Activated CD8-positive, alpha-beta T cell treated with anti-CD3 and anti-CD28 coated beads, Interleukin-2, amount 10 ng/mL, durations not matched to agents 7 days and 5 days (primary cell): ENCODE data around the gene PEPD. TPM values are rescaled to one million over a fixed set of nuclear protein-coding genes. Genes with fewer than 3 reads are reported as not detected.

ENCODE experiments used
- ATAC-seq: fragments of 150-1000 bp; cut with Tn5 transposase; one replicate; pipeline ENCODE4 v1.10.0; 2021; ENCODE audit warnings: moderate library complexity
- CTCF ChIA-PET: fragments of 350-600 bp; sonication (Branson Sonifier 250); formaldehyde crosslinking; loops from one replicate; lab custom pipeline; 2021; ENCODE audit warnings: antibody characterized with exemption; lab: Charles Lee
- POLR2A ChIA-PET: fragments of 350-600 bp; sonication (Branson Sonifier 250); formaldehyde crosslinking; loops from one replicate; lab custom pipeline; 2021; ENCODE audit warnings: antibody characterized with exemption; lab: Charles Lee
- DNase-seq: peaks from one replicate; pipeline ENCODE4 v3.0.0-alpha.2; 2020
- H3K27ac Mint-ChIP-seq: one replicate; pipeline ENCODE4 v1.8.0; 2021; ENCODE audit warnings: mild to moderate bottlenecking, mixed read lengths
- H3K27me3 Mint-ChIP-seq: one replicate; pipeline ENCODE4 v1.8.0; 2021; ENCODE audit warnings: low read depth, mixed read lengths
- H3K36me3 Mint-ChIP-seq: one replicate; pipeline ENCODE4 v1.8.0; 2021; ENCODE audit warnings: low read depth, mixed read lengths
- H3K4me1 Mint-ChIP-seq: one replicate; pipeline ENCODE4 v1.8.0; 2021; ENCODE audit warnings: low read depth, mixed read lengths
- H3K4me3 Mint-ChIP-seq: one replicate; pipeline ENCODE4 v1.8.0; 2021; ENCODE audit warnings: mild to moderate bottlenecking, mixed read lengths
- H3K9me3 Mint-ChIP-seq: one replicate; pipeline ENCODE4 v1.8.0; 2022; ENCODE audit warnings: mixed read lengths; ENCODE audit not compliant: insufficient read depth
- total RNA-seq, 2 experiments: library from RNA; stranded (reverse); gene quantifications; one replicate each; pipeline ENCODE4 v1.2.3, GENCODE V29; 2021

Gene PEPD
- total RNA-seq, 2 experiments from 2014 or later = 27.9 to 30.5 TPM

DNA sequence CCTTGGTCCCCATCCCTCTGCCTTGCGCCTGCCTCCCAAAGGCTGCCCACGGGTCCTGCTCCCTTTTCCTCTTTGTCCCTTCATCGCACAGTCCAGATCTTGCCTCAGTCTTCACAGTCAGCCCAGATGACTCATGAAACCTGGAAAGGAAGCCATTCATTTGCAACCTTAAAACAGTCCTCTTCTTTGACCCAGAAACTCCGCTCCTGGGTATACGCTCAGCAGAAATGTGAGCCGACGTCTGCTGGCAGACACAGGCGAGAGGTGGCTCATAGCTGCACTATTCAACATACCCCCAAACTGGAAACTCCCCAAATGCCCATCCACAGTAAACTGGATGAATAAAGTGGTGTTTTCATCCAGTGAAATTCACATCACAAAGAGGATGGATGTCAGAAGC is 13.6 kb upstream of the PEPD start:
- Mint-ChIP-seq H3K36me3 (no peaks in the 10 kb centered on the region), H3K27ac (no peak overlapping the region), H3K27me3 (no peaks in the 10 kb centered on the region), H3K4me3 (no peak overlapping the region), H3K4me1 (no peaks in the 10 kb centered on the region), H3K9me3 (no peaks in the 10 kb centered on the region)
- ChIA-PET CTCF (interaction anchor here (1.1 kb wide), 1 partner anchor 16 kb away, joined by 3 read pairs; no protein-coding TSS in a partner anchor), POLR2A (no interaction called here)
- no peak for ATAC-seq
- DNase-seq = no peak

DNA sequence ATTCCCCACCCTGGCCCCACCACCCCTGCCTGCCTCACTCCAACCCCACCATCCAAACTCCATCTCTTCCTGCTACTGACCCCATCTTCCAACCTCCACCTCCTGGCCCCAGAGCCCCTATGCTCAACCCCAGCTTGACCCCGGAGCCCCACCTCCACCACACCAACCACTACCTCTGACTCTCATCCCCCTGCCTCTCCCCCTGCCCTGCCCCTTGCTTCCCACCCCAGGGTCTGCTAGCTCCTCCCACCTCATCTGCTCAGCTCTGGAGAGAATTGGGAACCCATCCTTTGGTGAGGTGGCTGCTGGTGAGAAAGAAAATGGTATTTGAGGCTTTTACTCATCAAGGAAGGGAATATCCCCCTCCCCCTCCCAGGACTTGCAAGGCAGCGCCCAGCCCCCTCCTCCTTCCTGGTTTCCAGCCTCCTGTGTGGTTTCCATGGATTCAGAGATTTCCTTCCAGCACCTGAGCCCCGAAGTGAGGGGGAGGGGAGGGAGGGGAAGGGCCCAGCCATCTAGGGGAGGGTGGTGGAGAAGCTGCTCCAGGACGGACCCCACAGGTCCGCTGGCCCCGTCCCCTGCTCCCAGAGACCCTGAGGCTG is 11.4 kb upstream of the PEPD start:
- no peaks in the 10 kb centered on the region for H3K27me3 Mint-ChIP-seq

DNA sequence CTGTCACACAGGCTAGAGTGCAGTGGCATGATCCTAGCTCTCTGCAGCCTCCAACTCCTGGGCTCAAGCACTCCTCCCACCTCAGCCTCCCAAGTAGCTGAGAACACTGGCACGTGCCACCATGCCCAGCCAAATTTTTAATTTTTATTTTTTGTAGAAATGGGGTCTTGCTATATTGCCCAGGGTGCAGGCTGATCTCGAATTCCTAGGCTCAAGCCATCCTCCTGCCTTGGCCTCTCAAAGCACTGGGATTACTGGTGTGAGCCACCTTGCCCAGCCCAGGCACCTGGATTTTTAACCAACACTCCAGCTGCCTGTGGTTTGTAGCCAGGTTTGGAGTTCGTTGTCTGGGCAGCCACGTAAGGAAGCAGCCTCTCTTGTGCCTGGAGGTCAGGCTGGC is 9.3 kb upstream of the PEPD start:
- ChIA-PET CTCF (no interaction called here), POLR2A (no interaction called here)
- H3K4me3 Mint-ChIP-seq = no peak overlapping the region
- H3K36me3 Mint-ChIP-seq = no peaks in the 10 kb centered on the region
- no peaks in the 10 kb centered on the region for H3K27me3 Mint-ChIP-seq
- H3K4me1 Mint-ChIP-seq = no peaks in the 10 kb centered on the region
- H3K27ac Mint-ChIP-seq = no peak overlapping the region
- no peaks in the 10 kb centered on the region for H3K9me3 Mint-ChIP-seq
- DNase-seq = no peak
- ATAC-seq = no peak

More for the DNA sequence above, 11.4 kb upstream of the PEPD start:
- ChIA-PET CTCF (no interaction called here), POLR2A (no interaction called here)
- H3K27ac Mint-ChIP-seq = no peak overlapping the region
- ATAC-seq (no peak), DNase-seq (no peak)
- no peaks in the 10 kb centered on the region for H3K9me3 Mint-ChIP-seq
- H3K36me3 Mint-ChIP-seq = no peaks in the 10 kb centered on the region
- no peak overlapping the region for H3K4me3 Mint-ChIP-seq
- H3K4me1 Mint-ChIP-seq = no peaks in the 10 kb centered on the region

DNA sequence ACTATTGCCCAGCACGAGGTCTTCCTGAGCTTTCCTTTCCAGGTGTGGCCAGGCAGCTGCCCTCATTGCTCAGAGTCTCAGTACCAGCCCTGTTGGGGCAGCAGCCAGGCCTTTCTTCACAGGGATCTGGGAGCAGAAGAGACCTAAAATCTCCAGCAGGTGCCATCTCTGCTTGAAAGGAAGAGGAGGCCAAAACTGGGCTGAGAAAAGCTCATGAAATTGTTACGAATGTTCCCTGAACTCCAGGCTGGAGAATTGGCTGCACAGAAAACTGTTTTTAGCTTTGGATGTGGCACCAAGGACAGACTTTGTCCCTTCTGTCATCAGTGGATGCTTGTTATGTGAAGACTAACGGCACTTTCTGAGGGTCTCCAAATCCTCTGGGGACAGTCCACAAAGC is 8.7 kb upstream of the PEPD start:
- POLR2A ChIA-PET = no interaction called here
- CTCF ChIA-PET = no interaction called here
- ATAC-seq (no peak), DNase-seq (no peak)
- Mint-ChIP-seq H3K36me3 (no peaks in the 10 kb centered on the region), H3K4me1 (no peaks in the 10 kb centered on the region), H3K27me3 (no peaks in the 10 kb centered on the region), H3K4me3 (no peak overlapping the region), H3K27ac (no peak overlapping the region), H3K9me3 (no peaks in the 10 kb centered on the region)

DNA sequence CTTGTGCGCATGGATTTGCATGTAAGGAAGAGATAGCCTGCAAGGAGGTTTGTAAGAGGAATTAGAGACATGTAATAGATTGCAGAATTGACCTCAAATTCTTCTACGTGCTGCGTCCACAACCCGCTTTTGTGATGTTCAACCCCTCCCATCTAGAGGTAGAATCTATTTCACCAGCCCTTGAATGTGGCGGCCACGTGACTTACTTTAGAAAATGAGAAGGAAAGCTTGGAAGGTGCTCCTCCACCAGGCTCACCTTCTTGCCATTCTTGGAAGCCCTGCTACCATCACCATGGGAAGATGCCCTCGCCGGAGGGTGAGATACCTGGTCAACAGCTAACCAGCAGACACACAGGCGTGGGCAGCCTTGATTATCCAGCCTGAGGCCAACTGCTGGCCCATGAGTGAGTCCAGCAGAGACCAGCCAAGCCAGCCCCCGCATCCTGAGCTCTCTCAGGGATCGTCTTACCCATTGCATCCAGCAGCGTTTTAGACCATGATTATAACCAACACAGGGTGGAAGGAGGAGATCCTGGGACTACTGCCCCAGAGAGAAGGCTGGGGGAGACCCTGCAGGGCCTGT is 7.6 kb upstream of the PEPD start:
- no peak overlapping the region for H3K4me3 Mint-ChIP-seq
- no peaks in the 10 kb centered on the region for H3K4me1 Mint-ChIP-seq
- no peaks in the 10 kb centered on the region for H3K9me3 Mint-ChIP-seq
- no peak overlapping the region for H3K27ac Mint-ChIP-seq
- ATAC-seq = no peak
- no peak for DNase-seq
- POLR2A ChIA-PET = no interaction called here
- H3K27me3 Mint-ChIP-seq = no peaks in the 10 kb centered on the region
- CTCF ChIA-PET = no interaction called here
- no peaks in the 10 kb centered on the region for H3K36me3 Mint-ChIP-seq

DNA sequence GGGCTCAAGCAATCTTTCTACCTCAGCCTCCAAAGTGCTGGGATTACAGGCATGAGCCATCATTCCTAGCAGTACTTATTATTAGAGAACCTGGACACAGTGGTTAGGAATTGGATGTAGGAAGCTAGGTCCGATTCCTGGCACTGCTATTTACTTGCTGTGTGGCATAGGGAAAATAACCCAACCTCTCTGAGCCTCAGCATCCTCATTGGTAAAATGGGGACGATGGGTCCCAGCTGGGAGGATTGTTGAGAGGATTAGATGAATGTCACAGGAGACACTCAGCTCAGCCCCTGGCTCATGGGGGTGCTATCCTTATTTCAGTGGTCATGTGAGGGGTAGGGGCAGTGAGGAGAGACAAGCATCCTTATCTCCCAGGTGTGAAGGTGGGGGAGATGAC is 6.8 kb upstream of the PEPD start:
- ATAC-seq (no peak), DNase-seq (no peak)
- no peaks in the 10 kb centered on the region for H3K27me3 Mint-ChIP-seq
- H3K9me3 Mint-ChIP-seq = no peaks in the 10 kb centered on the region
- POLR2A ChIA-PET = no interaction called here
- CTCF ChIA-PET = no interaction called here
- no peaks in the 10 kb centered on the region for H3K4me1 Mint-ChIP-seq
- no peaks in the 10 kb centered on the region for H3K36me3 Mint-ChIP-seq
- H3K27ac Mint-ChIP-seq = no peak overlapping the region
- H3K4me3 Mint-ChIP-seq = no peak overlapping the region

DNA sequence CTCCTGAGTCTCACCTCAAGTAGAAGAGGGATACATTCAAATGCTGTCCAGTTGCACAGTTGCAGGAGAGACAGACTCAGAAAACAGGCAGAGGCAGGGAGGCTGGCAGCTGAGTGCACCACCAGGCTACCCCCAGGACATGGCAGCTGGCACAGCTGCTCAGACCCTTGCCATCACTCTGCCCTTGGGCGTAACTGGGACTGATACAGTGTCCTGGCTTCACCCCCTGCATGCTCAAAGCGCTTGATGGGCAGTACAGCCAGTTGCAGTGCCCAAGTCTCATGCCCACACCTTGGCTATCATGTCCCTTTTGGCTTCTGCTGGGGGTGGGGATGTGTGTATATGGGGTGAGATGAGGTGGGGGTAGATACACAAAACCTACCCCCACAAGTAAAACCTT is 5.5 kb upstream of the PEPD start:
- ChIA-PET CTCF (no interaction called here), POLR2A (no interaction called here)
- H3K27me3 Mint-ChIP-seq = no peaks in the 10 kb centered on the region
- H3K36me3 Mint-ChIP-seq = no peaks in the 10 kb centered on the region
- DNase-seq (no peak), ATAC-seq (no peak)
- H3K4me1 Mint-ChIP-seq = peaks cover 10% of the 10 kb centered on the region
- no peaks in the 10 kb centered on the region for H3K9me3 Mint-ChIP-seq
- no peak overlapping the region for H3K4me3 Mint-ChIP-seq
- H3K27ac Mint-ChIP-seq = no peak overlapping the region

DNA sequence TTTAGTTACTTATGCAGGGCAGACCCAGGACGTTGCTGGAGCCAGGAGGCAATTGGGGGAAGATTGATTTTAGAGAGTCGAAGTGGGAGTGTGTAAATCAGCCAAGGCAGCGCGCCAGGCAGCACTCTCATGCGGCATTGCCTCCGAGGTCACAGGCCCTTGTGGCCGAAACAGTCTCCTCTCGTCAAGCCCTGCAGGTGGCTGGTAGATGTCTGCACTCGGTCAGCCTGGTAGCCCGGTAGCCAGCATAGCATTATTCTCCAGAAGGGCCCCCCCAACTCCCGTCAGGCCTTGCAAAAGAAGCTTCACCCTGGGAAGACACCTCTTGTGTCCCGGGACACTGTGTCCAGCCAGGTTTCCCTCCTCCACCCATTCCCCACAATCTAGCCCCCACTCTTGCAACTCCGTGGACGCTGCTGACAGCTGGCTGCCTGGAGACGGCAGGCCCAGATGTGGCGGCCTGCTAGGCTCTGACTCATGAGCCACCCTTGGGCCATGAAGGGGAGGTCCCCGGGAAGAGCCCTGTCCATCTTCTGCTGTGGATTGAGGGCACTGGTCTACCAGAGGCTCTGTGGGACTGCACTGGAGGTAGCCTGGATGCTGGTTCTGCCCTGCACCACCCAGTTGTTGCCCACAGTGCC is 2.6 kb upstream of the PEPD start:
- ChIA-PET CTCF (no interaction called here), POLR2A (no interaction called here)
- ATAC-seq (no peak), DNase-seq (no peak)
- Mint-ChIP-seq H3K27me3 (peaks cover 2% of the 10 kb centered on the region), H3K4me3 (no peak overlapping the region), H3K27ac (no peak overlapping the region), H3K9me3 (no peaks in the 10 kb centered on the region), H3K4me1 (peaks cover 24% of the 10 kb centered on the region), H3K36me3 (no peaks in the 10 kb centered on the region)

DNA sequence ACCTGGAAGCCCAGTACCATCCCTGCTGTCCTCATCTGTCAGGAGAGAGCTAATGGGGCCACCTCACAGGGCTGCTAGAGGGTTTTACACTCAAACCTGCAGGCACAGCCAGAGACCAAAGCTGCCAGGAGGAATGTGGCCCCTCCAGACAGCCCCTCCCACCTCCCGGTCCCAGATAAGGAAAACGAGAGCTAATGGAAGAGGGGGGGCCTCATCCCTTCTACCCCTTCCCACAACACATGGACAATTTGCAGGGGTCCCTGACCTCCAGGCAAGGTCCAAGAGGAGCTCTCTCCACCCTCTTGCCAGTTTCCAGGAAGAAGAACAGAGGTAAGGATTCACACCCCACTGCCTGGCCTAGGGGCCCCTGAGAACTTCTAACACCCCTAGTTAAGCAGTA is 1.6 kb upstream of the PEPD start:
- no peak overlapping the region for H3K27ac Mint-ChIP-seq
- POLR2A ChIA-PET = no interaction called here
- DNase-seq (no peak), ATAC-seq (no peak)
- CTCF ChIA-PET = no interaction called here
- no peak overlapping the region for H3K4me3 Mint-ChIP-seq
- peaks cover 24% of the 10 kb centered on the region for H3K4me1 Mint-ChIP-seq
- H3K9me3 Mint-ChIP-seq = no peaks in the 10 kb centered on the region
- peaks cover 2% of the 10 kb centered on the region for H3K27me3 Mint-ChIP-seq
- no peaks in the 10 kb centered on the region for H3K36me3 Mint-ChIP-seq

DNA sequence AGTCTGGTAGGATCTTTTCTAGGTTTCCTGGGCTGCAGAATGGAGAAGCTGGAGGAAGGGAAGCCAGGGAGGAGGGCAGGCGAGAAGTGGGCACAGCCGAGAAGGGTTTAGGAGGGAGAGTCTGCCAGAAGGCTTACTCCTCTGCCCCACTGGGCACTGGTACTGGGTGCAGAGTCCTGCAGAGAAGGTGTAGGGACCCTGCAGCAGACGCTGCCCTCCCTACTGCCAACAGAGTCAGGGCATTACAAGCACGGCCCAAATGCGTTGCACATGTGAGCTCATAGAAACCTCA is 726 bp upstream of the PEPD start:
- H3K36me3 Mint-ChIP-seq = no peaks in the 10 kb centered on the region
- no peaks in the 10 kb centered on the region for H3K9me3 Mint-ChIP-seq
- H3K27ac Mint-ChIP-seq = no peak overlapping the region
- H3K4me3 Mint-ChIP-seq = peak overlapping the region; percentile 83
- peaks cover 2% of the 10 kb centered on the region for H3K27me3 Mint-ChIP-seq
- ChIA-PET CTCF (no interaction called here), POLR2A (interaction anchor here (0.5 to 2.8 kb wide), 3 partner anchors 11 to 149 kb away, joined by 3 to 11 read pairs (median 3); no protein-coding TSS in a partner anchor)
- H3K4me1 Mint-ChIP-seq = peaks cover 24% of the 10 kb centered on the region
- DNase-seq (no peak), ATAC-seq (no peak)

DNA sequence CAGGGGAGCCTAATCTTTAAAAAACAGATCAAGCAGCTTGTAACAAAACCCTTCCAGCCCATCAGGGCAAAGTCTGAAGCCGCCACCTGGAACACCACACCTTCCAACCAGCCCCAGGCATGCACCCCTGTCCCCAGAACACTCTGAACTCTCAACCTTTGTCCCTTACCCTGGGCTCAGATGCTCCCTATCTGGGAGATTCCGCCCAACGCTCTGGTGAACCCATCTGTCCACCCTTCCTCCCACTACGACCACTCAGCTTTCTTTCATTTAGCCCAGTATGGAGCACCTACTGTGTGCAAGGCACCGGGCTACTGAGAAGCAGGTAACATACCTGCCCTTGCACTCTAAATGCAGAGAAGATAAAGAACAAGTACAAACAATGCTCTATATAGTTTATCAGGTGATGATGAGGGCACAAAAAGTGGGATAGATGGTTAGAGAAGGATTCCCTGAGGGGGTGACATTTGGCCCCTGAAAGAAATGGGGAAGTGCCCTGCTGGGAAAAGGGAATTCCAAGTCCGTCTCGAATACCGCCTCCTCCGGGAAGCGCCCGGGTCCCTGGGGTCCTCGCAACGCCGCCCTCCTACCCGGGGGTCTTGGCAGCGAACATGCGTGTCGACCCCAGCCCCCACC is 629 bp downstream of the PEPD start:
- ATAC-seq = no peak
- Mint-ChIP-seq H3K27me3 (peaks cover 2% of the 10 kb centered on the region), H3K36me3 (no peaks in the 10 kb centered on the region), H3K4me3 (peak overlapping the region; percentile 83), H3K4me1 (peaks cover 24% of the 10 kb centered on the region), H3K27ac (peak overlapping the region; percentile 50), H3K9me3 (no peaks in the 10 kb centered on the region)
- POLR2A ChIA-PET = interaction anchor here (0.7 to 2.8 kb wide), 3 partner anchors 10 to 147 kb away, joined by 3 to 11 read pairs (median 4); partner anchors contain the start of gene CEBPG
- CTCF ChIA-PET = interaction anchor here (1.9 to 2.4 kb wide), 2 partner anchors 11 to 89 kb away, joined by 5 to 7 read pairs; no protein-coding TSS in a partner anchor
- no peak for DNase-seq

DNA sequence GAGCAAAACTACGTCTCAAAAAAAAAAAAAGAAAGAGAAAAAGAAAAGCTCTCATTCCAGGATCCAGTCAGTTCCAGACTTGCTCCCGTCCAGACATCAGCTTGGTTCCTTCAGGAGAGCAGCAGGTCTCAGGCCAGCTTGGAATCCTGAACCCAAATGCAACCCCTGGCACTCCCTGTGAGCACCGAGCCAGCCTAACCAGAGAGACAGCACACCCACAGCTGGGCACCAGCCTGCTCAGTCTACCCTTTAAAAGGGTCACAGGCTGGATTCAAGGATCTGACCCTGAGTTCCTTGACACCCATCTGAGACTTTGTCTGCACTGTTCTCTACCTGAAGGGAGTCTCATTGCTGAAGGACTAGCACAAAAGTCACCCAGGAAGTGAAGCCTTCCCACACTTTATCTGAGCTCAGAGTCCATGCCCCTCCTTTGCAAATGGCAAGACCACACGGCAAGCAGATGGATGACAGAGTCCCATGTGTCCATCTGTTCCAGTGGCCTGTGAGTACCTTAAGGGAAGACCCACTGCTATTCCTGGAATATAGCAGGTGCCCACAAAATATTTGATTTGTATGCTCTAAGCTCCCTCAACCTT is 1.4 kb downstream of the PEPD start:
- POLR2A ChIA-PET = interaction anchor here (2.8 kb wide), 1 partner anchor 9 kb away, joined by 11 read pairs; no protein-coding TSS in a partner anchor
- CTCF ChIA-PET = interaction anchor here (1.9 to 2.4 kb wide), 2 partner anchors 10 to 89 kb away, joined by 5 to 7 read pairs; no protein-coding TSS in a partner anchor
- Mint-ChIP-seq H3K27me3 (peaks cover 2% of the 10 kb centered on the region), H3K4me1 (peaks cover 26% of the 10 kb centered on the region), H3K9me3 (no peaks in the 10 kb centered on the region), H3K27ac (no peak overlapping the region), H3K4me3 (peak overlapping the region; percentile 83), H3K36me3 (no peaks in the 10 kb centered on the region)
- ATAC-seq = no peak
- DNase-seq = no peak
